VCaP (cell line): Measurements from ENCODE around the gene RALGAPA1.

Experiments
- H3K27ac ChIP-seq: fragments of 450-650 bp; 2 replicates; pipeline ENCODE4 v1.5.1; 2017
- TF ChIP-seq, protein P1 (sequence below): fragments of 450-650 bp; conservative IDR thresholded peaks from 2 replicates; pipeline ENCODE4 v1.5.1; 2017; ENCODE audit warnings: mild to moderate bottlenecking, moderate library complexity

The RALGAPA1 gene

DNA sequence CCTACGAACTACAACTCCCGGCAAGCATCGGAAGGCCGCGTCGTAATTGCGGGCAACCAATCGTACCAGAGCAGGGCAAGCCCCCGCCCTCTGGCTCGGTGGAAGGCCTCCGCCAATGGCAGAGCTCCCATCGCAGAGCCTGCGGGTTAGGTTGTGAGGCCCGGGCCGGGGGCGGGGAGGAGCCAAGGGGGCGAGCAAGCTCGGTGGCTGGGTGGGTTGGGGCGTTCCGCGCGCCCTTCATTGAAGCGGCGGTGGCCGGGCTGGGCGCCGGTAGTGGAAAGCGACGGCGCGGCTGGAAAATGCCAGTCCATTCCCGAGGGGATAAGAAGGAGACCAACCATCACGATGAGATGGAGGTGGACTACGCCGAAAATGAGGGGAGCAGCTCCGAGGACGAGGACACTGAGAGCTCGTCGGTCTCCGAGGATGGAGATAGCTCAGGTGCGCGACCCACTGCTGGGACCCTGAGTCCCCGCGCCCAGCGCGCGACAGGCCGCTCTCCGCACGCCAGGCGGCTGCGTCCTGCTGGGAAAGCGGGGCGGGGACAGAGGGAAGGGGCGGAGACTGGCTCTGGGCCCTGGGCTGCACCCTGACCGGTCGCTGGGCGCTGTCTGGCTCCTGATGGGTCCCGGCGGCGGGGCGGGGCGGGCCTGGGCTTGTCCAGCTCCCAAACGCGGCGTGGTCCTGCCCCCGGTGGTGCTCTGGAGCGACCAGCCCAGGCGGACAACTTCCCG lies 17.3 kb upstream of the RALGAPA1 start, which contains the start of gene BRMS1L:
BRMS1L (plus strand) TSS at position 121 of the 734 bp plus-strand sequence; CDS start at position 300, 179 bp downstream.
- TF ChIP-seq, protein P1, sequence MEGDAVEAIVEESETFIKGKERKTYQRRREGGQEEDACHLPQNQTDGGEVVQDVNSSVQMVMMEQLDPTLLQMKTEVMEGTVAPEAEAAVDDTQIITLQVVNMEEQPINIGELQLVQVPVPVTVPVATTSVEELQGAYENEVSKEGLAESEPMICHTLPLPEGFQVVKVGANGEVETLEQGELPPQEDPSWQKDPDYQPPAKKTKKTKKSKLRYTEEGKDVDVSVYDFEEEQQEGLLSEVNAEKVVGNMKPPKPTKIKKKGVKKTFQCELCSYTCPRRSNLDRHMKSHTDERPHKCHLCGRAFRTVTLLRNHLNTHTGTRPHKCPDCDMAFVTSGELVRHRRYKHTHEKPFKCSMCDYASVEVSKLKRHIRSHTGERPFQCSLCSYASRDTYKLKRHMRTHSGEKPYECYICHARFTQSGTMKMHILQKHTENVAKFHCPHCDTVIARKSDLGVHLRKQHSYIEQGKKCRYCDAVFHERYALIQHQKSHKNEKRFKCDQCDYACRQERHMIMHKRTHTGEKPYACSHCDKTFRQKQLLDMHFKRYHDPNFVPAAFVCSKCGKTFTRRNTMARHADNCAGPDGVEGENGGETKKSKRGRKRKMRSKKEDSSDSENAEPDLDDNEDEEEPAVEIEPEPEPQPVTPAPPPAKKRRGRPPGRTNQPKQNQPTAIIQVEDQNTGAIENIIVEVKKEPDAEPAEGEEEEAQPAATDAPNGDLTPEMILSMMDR = no peak; the same call in 1 of the 2 replicates
- H3K27ac ChIP-seq = peak within 1 kb of the TSS; percentile 95

DNA sequence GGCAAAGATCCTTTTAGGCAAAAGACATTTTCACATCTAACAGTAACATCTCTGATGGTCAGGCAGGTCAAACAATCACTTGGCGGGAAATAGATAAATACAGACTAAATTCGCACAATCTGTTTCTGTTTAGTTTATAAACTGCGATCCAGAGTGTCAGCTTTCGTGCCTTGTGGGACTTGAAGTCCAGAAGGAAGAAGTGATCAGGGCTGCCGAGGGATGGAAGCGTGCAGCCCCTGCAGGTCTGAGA lies 16.8 kb upstream of the RALGAPA1 start:
- peak overlapping the region; percentile 95 for H3K27ac ChIP-seq
- TF ChIP-seq, protein P1 = no peak

DNA sequence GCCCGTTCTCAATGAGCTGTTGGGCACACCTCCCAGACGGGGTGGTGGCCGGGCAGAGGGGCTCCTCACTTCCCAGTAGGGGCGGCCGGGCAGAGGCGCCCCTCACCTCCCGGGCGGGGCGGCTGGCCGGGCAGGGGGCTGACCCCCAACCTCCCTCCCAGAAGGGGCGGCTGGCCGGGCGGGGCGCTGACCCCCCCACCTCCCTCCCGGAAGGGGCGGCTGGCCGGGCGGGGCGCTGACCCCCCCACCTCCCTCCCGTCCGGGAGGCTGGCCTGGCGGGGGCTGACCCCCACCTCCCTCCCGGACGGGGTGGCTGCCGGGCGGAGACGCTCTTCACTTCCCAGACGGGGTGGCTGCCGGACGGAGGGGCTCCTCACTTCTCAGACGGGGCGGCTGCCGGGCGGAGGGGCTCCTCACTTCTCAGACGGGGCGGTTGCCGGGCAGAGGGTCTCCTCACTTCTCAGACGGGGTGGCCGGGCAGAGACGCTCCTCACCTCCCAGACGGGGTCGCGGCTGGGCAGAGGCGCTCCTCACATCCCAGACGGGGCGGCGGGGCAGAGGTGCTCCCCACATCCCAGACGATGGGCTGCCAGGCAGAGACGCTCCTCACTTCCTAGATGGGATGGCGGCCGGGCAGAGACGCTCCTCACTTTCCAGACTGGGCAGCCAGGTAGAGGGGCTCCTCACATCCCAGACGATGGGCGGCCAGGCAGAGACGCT lies 15.5 kb upstream of the RALGAPA1 start:
- H3K27ac ChIP-seq = peak overlapping the region; percentile 95

DNA sequence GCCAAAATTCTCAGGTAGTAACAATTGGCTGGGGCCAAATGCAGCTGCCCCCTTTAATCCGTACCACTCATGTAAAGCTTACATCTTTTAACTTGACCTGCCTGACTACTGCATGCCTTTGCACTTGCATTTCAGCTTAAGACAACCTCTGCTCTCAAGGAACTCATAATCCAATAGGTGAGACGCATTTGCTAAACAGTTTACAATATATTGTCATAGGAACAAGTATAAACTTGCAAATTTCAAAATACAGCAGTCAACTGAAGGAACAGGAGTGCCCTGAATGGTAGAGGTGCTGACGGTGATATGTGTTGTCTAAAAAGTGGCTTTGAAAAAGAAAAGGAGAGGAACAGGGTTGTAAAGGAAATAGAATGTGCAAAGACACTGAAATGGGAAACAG lies 13.4 kb upstream of the RALGAPA1 start:
- H3K27ac ChIP-seq = no peak overlapping the region
- TF ChIP-seq, protein P1 = no peak

DNA sequence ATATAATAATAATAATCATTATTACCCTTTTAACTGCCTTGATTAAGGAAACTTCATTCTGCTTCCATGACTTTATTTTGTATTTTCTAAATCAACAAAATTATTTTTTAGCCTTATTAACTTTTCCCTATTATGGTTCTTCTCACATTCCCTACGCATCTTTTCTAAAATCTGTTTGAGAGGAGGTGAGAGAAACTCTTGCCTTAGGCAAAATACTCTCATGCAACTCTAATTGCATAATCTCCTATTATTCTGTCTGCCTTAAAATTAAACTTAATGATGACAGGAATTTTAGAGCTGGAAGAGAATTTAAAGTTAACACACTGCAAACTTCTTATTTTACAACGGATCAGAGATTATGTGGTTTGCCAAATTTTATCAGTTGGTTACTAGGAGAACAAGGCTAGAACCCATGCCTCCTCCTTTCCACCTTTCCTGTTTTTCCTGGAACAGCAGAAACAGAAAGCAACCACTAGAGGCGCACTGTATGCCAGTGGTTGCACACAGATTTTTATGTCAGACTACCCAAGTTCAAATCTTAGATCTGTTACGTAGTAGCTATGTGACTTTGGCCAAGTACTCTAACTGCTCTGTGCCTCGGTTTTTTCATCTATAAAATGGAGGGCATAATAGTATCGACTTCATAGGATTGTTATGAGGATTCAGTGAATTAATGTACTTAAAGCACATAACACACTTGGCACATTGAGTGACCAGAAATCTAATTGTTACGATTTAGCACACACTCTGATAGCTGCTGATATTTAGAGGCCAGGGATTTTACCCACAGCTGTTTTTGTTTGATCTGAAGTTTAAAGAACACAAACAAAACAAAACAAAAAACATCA lies 12.7 kb upstream of the RALGAPA1 start:
- TF ChIP-seq, protein P1 = peak; percentile 82
- H3K27ac ChIP-seq = no peak overlapping the region

DNA sequence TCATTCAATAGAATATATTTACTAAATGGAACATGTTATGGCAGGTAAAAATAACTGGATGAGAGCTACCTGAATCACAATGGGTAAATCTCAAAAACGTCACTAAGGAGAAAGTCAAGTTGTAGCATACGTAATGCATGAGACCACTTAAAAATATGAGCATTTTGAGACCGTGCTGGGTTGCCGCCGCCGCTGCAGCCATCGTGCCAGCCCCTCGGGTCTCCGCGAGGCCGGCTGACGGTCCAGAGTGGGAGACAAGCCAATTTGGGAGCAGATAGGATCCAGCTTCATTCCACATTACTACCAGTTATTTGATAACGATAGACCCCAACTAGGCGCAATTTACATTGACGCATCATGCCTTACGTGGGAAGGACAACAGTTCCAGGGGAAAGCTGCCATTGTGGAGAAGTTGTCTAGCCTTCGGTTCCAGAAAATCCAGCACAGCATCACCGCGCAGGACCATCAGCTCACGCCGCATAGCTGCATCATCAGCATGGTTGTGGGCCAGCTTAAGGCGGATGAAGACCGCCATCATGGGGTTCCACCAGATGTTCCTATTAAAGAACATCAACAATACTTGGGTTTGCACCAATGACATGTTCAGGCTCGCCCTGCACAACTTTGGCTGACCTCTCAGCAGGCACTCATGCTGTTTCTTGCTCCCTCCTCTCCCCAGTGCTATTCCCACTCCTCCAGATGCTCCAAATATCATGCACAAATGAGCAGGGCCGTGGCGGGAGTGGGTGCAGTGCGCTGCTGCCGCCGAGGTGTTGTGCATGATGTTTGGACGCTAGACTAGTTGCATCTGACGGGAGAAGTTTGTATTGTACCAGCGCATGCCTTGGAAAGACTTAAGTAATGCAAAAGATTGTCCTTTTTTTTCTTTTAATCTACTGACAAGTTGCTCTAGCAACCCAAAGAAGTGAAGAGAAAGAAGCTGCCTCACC lies 10.8 kb upstream of the RALGAPA1 start:
- TF ChIP-seq, protein P1 = no peak
- no peak overlapping the region for H3K27ac ChIP-seq

DNA sequence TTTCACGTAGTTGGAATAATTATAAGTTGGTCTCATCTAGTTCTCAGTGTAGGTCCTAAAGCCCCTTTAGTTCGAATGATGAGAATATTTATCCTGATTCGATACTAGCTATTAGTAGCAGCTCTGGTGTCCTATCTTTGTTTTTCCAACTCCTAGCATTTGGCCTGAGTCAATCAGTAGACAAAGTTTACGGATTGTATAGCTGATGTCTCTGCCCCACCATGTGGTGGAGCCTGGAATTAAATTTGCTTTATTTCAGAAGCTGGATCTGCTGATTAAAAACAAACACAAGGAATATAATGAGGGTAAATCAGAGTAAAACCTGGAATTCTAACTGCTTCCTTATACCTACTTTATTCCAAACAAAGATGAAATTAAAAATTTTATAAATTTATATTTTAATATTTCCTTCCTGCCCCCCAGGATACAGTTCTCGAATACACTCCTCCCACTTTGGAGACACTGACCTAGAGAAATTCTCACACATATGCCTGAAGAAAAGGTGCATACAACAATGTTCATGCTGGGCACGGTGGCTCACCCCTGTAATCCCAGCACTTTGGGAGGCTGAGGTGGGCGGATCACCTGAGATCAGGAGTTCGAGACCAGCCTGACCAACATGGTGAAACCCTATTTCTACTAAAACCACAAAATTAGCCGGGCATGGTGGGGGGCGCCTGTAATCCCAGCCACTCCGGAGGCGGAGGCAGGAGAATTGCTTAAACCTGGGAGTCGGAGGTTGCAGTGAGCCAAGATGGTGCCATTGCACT lies 9.4 kb upstream of the RALGAPA1 start:
- TF ChIP-seq, protein P1 = peak; percentile 83
- H3K27ac ChIP-seq = no peak overlapping the region
